Activated CD8-positive, alpha-beta T cell treated with anti-CD3 and anti-CD28 coated beads for 36 hours (primary cell): ENCODE measurements around the gene SRBD1. TPM values are rescaled to one million over a fixed set of nuclear protein-coding genes. Genes with fewer than 3 reads are reported as not detected.

Experiments
- ATAC-seq: fragments of 200-7000 bp; cut with Tn5 transposase; one replicate; pipeline ENCODE4 v1.10.0; 2021; ENCODE audit warnings: mild to moderate bottlenecking, moderate library complexity
- CTCF ChIA-PET: fragments of 350-600 bp; sonication (Branson Sonifier 250); formaldehyde crosslinking; loops from one replicate; lab custom pipeline; 2021; ENCODE audit warnings: antibody characterized with exemption; lab: Charles Lee
- POLR2A ChIA-PET: fragments of 350-600 bp; sonication (Branson Sonifier 250); formaldehyde crosslinking; loops from one replicate; lab custom pipeline; 2021; ENCODE audit warnings: antibody characterized with exemption; lab: Charles Lee
- DNase-seq: peaks from one replicate; pipeline ENCODE4 v3.0.0-alpha.2; 2020
- H3K27ac Mint-ChIP-seq: one replicate; pipeline ENCODE4 v1.8.0; 2021; ENCODE audit warnings: mild to moderate bottlenecking, mixed read lengths
- H3K27me3 Mint-ChIP-seq: one replicate; pipeline ENCODE4 v1.8.0; 2021; ENCODE audit warnings: mixed read lengths
- H3K36me3 Mint-ChIP-seq: one replicate; pipeline ENCODE4 v1.8.0; 2021; ENCODE audit warnings: low read depth, mixed read lengths
- H3K4me1 Mint-ChIP-seq: one replicate; pipeline ENCODE4 v1.8.0; 2021; ENCODE audit warnings: low read depth, mixed read lengths
- H3K4me3 Mint-ChIP-seq: one replicate; pipeline ENCODE4 v1.8.0; 2021; ENCODE audit warnings: mild to moderate bottlenecking, moderate library complexity, mixed read lengths
- H3K9me3 Mint-ChIP-seq: one replicate; pipeline ENCODE4 v1.8.0; 2021; ENCODE audit warnings: mixed read lengths
- intact Hi-C: fragments of 100-400 bp; cut with micrococcal nuclease; formaldehyde crosslinking; loops from one replicate; pipeline ENCODE4 v1.10.0; 2022
- total RNA-seq, 2 experiments: library from RNA; stranded (reverse); gene quantifications; one replicate each; pipeline ENCODE4 v1.2.3, GENCODE V29; 2021
- TF ChIP-seq, protein P1 (sequence below): fragments of 200-600 bp; IDR thresholded peaks from one replicate; pipeline ENCODE4 v1.8.0; 2022; ENCODE audit warnings: antibody characterized with exemption, mild to moderate bottlenecking

Gene SRBD1
- total RNA-seq, 2 experiments from 2014 or later, result 14.8 to 21.7 TPM

GRCh38 chr2:45403036-45403435, 208.0 kb downstream of the SRBD1 start:
- TF ChIP-seq, protein P1, sequence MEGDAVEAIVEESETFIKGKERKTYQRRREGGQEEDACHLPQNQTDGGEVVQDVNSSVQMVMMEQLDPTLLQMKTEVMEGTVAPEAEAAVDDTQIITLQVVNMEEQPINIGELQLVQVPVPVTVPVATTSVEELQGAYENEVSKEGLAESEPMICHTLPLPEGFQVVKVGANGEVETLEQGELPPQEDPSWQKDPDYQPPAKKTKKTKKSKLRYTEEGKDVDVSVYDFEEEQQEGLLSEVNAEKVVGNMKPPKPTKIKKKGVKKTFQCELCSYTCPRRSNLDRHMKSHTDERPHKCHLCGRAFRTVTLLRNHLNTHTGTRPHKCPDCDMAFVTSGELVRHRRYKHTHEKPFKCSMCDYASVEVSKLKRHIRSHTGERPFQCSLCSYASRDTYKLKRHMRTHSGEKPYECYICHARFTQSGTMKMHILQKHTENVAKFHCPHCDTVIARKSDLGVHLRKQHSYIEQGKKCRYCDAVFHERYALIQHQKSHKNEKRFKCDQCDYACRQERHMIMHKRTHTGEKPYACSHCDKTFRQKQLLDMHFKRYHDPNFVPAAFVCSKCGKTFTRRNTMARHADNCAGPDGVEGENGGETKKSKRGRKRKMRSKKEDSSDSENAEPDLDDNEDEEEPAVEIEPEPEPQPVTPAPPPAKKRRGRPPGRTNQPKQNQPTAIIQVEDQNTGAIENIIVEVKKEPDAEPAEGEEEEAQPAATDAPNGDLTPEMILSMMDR, result no peak
- ChIA-PET POLR2A (no interaction called here), CTCF (no interaction called here)
- intact Hi-C loops, result no loop called here
- Mint-ChIP-seq H3K4me3 (no peak overlapping the region), H3K27me3 (no peaks in the 10 kb centered on the region), H3K9me3 (no peaks in the 10 kb centered on the region), H3K27ac (no peak overlapping the region), H3K4me1 (no peaks in the 10 kb centered on the region), H3K36me3 (peaks cover 8% of the 10 kb centered on the region)
- no peak for DNase-seq
- ATAC-seq, result no peak

DNA sequence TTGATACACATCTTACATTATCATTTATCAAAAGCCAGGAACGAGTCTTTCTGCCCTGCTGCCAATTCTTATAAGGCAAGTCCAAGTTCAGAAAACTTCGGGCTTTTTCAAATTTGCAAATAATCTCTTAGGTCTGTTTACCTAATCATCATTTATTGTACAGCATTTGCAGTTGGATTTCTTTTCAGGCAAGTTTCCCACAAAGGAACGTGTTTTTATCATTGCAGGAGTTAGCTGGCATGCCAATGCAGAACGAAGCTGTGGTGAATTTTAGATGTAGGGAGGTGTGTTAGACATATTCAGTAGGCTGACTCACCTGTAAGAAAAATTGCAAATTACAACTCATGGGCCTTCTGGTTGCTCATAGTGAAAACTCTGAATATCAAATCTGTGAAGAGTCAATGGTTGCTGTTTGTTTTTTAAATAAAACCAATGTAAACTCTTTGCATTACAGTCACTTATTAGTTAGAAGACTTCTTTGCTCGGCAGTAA, 209.6 kb downstream of the SRBD1 start:
- no peak overlapping the region for H3K27ac Mint-ChIP-seq
- CTCF ChIA-PET, result no interaction called here
- TF ChIP-seq, protein P1, result no peak
- H3K36me3 Mint-ChIP-seq, result peaks cover 8% of the 10 kb centered on the region
- no peak for DNase-seq
- POLR2A ChIA-PET, result no interaction called here
- no peaks in the 10 kb centered on the region for H3K9me3 Mint-ChIP-seq
- intact Hi-C loops, result no loop called here
- ATAC-seq, result no peak
- no peaks in the 10 kb centered on the region for H3K4me1 Mint-ChIP-seq
- no peak overlapping the region for H3K4me3 Mint-ChIP-seq
- no peaks in the 10 kb centered on the region for H3K27me3 Mint-ChIP-seq

GRCh38 chr2:45399040-45399784, 211.9 kb downstream of the SRBD1 start:
- TF ChIP-seq, protein P1, result no peak
- DNase-seq (no peak), ATAC-seq (no peak)
- Mint-ChIP-seq H3K4me3 (no peak overlapping the region), H3K27ac (no peak overlapping the region), H3K27me3 (no peaks in the 10 kb centered on the region), H3K36me3 (peaks cover 13% of the 10 kb centered on the region), H3K9me3 (no peaks in the 10 kb centered on the region), H3K4me1 (no peaks in the 10 kb centered on the region)
- ChIA-PET CTCF (no interaction called here), POLR2A (no interaction called here)
- intact Hi-C loops, result no loop called here

DNA sequence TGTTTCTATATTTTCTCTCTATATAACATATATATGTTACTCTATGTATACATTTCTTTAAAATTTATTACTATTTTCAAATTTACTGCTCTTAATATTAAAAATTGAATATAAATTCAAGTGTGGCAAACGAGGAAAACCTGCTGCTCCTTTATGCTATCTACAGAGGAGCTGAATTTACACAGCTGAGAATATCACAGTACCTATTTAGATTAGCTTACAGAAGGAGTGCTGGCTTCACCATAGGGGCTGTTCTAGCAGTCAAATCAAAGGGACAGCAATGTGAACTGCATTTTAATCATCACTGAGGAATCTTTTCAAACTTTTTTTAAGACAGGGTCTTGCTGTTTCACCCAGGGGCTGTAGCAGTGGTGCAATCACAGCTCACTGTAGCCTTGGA, 213.8 kb downstream of the SRBD1 start:
- peaks cover 19% of the 10 kb centered on the region for H3K36me3 Mint-ChIP-seq
- CTCF ChIA-PET, result no interaction called here
- DNase-seq (no peak), ATAC-seq (no peak)
- no peaks in the 10 kb centered on the region for H3K4me1 Mint-ChIP-seq
- no peaks in the 10 kb centered on the region for H3K9me3 Mint-ChIP-seq
- POLR2A ChIA-PET, result no interaction called here
- H3K4me3 Mint-ChIP-seq, result no peak overlapping the region
- H3K27ac Mint-ChIP-seq, result no peak overlapping the region
- intact Hi-C loops, result no loop called here
- H3K27me3 Mint-ChIP-seq, result no peaks in the 10 kb centered on the region
- TF ChIP-seq, protein P1, result no peak

DNA sequence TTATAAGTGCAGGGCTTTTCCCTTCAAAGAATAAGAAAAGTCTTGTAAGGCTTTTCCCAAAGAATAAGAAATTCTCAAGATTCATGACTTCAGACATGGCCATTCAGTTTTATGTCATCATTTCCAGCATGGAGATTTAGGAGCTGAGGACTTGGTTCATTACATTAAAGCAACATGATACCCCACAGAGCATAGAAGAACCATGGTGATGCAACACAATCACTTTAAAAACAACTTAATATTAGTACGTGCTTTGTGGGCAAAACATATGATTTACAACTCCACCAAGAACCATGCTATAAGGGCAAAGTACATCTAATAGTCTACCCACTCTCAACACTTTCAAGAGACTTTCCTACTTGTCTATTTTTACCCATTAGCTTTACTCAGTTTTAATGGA, 214.4 kb downstream of the SRBD1 start:
- no peak overlapping the region for H3K27ac Mint-ChIP-seq
- CTCF ChIA-PET, result no interaction called here
- TF ChIP-seq, protein P1, result no peak
- no peaks in the 10 kb centered on the region for H3K9me3 Mint-ChIP-seq
- POLR2A ChIA-PET, result no interaction called here
- intact Hi-C loops, result no loop called here
- no peak for ATAC-seq
- H3K27me3 Mint-ChIP-seq, result no peaks in the 10 kb centered on the region
- H3K4me3 Mint-ChIP-seq, result no peak overlapping the region
- peaks cover 19% of the 10 kb centered on the region for H3K36me3 Mint-ChIP-seq
- no peak for DNase-seq
- H3K4me1 Mint-ChIP-seq, result no peaks in the 10 kb centered on the region
